GM21528 (cell line): Measurements from ENCODE around the gene SPTB.
"Not testable (repeated sequence)": the region's sequence is repeated elsewhere in the genome, so short reads cannot be mapped to it uniquely, and the experiment has no call there.

Source experiments
- ATAC-seq: cut with Tn5 transposase; IDR thresholded peaks from one replicate; pipeline ENCODE4 v1.9.1; 2021; ENCODE audit warnings: mild to moderate bottlenecking, moderate library complexity; ENCODE audit not compliant: unreplicated experiment, low FRiP score

Gene SPTB

DNA sequence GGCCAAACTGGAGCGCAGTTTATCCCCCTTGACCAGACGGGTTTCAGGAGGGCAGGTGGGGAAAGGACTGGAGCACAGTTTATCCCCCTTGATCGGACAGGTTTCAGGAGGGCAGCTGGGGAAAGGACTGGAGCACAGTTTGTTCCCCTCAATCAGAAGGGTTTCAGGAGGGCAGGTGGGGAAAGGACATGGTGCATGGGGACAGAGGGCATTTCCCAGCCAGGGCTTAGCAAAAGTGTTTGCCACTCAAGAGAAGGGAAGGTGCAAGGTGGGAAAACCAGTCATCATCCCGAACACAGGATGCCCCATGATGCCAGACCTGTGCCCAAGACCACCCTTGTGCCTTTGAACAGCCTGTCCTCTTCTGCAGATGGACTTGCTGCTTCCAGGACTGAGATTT is 54.7 kb downstream of the SPTB start:
- ATAC-seq: no peak

DNA sequence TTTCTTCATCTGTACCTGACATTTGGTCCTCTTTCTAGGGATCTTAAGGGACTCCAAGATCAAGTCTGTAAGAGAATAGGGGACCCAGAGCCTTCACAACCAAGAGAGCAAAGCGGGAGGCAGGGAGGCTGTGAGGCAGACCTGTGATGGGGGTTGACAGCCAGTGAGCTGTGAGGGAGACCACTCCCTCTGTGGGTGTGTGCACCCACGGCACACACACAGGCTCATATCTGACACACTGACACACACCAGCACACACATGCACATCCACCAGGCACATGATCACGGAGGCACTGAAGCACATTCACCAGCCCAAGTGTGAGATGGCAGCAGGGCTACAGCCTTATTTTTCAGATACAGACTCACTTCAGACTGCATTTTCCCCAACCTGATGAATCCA is 55.2 kb downstream of the SPTB start:
- ATAC-seq: no peak

DNA sequence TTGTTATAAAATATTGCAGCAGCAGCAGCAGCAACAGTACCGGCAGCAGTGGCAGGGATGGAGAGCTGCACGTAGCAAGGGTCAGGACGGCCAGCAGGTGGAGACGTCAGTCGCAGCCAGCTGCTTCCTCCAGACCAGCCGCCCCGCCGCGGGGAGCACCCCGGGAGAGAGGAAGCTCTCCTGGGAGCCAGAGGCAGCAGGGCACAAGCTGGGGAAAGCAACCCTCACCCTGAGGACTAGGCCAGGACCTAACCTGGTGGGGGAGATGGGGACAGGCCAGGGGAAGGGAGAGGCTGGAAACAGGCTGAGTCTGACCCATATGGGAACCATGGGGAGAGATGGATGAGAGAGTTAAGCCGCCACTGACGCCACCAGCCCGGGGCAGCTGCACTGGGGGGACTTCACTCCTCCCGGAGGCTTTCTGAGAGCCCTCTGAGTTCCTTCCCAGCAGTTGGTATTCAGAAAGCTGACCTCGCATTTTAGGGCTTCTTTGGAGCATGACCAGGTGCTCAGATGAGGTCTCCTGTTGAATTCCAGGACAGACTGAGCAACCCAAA is 56.3 kb downstream of the SPTB start:
- ATAC-seq: no peak

GRCh38 chr14:64821651-64822050 is 58.1 kb downstream of the SPTB start:
- ATAC-seq: no peak

GRCh38 chr14:64818151-64818550 is 61.6 kb downstream of the SPTB start:
- ATAC-seq: no peak

DNA sequence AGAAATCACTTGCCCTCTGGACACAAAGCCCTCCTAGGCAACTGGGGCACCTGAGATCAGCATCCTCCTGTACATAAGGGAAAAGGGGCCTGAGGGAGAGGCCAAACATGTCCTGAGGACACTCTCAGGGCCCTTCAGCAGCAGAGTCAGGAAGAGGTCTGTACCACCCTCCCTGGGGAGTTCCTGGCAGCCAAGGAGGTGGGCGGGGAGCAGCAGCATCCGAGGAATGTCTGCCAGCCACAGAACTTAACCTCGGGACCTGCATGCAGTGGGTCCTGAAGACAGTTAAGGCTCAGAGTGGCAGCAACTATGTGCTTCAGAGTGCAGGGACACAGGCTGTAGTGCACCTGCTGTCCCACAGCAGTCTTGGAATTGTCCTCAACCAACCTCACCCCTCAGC is 62.1 kb downstream of the SPTB start:
- ATAC-seq: no peak

DNA sequence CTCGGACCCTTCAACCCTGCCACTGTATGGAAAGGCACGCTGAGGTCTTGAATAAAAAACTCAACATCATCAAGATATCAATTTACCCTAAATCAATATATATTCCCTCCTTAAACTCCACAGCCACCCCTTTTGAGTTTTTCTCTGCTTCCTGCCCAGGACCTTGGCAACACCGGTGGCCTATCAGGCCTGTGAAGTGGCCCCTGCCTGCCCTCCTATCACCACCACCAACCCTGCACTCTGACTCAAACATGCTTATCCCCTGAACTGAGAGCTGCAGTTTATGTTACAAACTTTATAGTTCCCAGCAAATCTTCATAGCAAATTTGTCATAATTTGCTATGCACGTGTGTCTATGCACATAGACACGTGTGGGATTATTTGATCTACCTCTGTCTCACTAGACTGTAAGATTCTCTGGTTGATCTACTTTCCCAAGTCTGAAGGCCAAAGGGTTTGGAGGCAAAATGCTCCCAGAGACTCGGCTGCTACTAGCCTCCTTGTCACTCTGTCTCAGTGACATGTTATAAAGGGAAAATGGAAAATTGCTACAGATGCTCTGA is 63.4 kb downstream of the SPTB start:
- no peak for ATAC-seq

DNA sequence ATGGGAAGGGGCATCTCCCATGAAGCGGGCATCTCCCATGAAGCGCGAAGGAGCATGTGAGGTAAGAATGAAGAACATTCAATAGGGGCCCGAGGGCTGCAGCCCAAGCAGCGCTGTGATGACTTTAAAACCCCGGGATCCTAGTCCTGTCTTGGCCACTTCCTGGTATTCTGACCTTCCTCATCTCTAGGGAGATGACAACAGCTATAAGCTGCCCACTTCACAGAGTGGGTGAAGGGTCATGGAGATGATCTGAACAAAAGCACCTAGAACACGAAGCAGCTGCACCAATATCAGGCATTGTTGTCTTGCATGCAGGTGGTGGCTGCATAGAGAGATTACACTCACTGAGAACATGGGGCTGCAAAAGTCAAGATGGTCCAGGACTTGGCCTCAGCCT is 64.5 kb downstream of the SPTB start:
- ATAC-seq: no peak

GRCh38 chr14:64812412-64812811 is 67.3 kb downstream of the SPTB start:
- no peak for ATAC-seq

DNA sequence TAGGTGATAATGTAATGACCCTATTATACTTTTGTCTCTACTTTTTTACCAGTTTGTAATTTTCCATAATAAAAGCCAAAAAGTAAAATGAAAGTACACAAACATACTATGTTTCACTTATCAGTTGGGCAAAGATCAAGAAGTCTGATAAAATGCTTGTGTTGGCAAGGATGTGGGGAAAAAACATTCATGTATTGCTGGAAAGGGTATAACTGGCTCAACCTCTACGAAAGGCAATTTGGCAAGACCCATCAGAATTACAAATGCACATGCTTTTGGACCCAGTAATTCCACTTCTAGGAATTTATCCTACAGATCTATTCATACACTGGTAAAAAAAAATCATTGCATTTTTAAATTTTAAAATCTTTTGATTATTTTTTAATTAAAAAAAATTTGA is 68.0 kb downstream of the SPTB start:
- no peak for ATAC-seq

DNA sequence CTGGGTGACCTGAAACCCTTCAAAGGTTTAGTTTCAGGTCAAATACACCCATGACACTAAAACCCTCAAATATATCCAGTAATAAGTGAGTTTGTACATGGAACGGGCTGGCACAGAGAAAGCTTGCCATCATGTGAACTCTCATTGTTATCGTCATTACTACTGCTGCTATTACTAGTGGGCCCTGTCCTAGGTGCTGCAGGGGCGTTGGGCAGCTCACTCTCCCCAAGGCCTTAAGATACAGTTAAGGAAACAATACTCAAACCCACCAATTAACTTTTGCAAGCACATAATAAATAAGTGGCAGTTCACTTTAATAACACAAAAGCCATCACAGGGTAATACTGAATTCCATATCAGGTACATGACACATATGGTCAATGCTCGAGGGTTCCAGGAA is 71.3 kb downstream of the SPTB start:
- no peak for ATAC-seq

- ATAC-seq: no peak
These were observed 72.2 kb downstream of the SPTB start for GRCh38 chr14:64807551-64807950.

DNA sequence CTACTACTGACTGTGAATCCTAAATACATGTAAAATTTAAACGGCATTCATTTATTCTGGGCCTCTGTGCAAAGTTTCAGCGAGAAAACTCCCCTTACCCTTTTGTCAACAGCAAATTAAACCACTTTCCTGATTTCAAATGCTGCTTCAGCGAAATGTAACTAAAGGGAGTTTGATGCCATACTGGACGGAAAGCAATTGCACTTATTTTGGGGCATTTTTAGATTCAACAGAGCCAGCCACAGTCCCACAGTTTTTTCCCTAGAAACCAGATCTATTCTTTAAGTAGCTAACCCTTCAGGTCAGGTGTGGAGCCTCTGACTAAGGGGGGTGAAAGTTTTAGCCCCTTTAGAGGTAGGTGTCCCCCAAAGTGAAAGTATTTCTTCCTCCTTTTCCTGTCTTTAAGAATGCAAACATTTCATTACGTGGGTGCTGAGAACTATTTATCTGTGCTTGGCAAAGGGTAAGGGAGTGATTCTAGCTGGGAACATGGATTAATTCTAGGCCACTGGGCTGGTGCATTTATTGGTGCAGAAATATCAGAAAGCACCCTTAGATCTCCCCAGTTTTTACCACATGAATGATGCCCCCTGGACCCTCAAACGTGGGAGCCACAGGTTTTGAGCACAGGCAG is 72.7 kb downstream of the SPTB start:
- ATAC-seq: no peak

DNA sequence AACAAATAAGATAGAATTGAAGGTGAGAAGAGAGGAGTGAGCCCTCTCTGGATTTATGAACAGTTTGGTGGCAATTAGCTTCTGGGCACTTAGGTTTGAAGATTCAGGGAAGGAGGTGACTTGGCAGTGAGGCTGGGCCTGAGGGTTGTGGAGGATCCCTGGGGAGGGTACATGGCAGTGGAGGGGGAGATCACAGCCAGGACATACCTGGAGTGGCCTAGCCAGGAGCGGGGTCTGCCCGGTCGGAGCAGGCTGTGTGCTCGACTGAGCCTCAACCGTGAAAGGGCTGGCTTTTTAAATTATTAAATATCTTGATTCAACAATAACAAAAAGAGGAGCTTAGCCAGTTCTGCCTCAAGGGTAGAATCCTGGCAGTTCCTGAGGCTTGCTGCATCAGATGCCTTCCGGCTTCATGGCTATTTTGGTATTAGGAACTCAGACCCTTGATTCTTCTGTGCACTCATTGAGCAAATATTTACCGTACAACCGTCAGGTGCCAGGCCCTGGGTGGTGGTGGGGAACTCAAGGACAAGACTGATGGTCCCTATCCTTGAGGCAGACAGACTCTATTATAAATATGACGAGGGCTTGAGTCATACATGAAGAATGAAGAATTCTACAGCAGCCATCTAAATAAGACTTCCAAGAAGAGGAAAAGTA is 73.4 kb downstream of the SPTB start:
- no peak for ATAC-seq

GRCh38 chr14:64805646-64806045 is 74.1 kb downstream of the SPTB start:
- ATAC-seq: not testable (repeated sequence)

GRCh38 chr14:64804754-64805260 is 74.9 kb downstream of the SPTB start:
- ATAC-seq: no peak

DNA sequence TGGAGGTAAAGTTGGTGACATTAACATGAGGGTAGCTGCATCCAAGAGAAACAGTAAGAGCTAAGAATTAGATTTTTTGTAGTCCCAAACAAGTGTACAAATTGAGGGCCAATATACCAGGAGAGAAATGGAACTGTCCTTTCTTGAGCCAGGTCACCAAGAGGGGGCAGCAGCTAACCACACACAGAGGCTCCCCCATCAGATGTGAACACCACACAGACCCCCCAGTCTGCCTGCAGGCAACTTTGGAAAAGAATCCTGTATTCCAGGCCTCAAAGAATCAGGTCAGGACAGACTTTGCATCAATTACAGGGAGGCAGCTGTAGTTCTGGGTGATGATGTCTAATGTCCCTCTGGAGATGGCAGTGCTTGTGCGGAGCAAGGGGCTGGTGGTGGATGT is 77.9 kb downstream of the SPTB start:
- no peak for ATAC-seq

- ATAC-seq: no peak
These were observed 78.7 kb downstream of the SPTB start for GRCh38 chr14:64801046-64801445.

DNA sequence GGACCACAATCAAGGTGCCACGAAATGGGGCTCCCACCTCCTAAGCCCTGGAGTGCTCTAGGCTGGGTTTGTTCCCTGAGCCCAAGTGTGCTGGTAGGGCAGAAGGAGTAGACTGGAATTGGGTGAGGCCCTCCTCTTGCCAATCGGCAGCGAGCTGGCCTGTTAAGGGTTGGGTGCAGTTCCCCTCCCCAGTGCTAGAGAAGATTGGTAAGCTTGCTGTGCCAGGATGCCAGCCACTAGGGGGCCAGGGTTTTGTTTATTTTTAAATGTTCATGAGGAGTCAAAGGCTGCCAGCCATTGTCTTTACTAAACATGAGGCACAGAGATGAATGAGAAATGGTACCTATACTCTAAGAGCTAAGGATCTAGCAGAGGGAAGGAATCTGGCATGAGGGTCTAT is 79.7 kb downstream of the SPTB start:
- no peak for ATAC-seq

- no peak for ATAC-seq
These were observed 80.2 kb downstream of the SPTB start for GRCh38 chr14:64799555-64799954.

DNA sequence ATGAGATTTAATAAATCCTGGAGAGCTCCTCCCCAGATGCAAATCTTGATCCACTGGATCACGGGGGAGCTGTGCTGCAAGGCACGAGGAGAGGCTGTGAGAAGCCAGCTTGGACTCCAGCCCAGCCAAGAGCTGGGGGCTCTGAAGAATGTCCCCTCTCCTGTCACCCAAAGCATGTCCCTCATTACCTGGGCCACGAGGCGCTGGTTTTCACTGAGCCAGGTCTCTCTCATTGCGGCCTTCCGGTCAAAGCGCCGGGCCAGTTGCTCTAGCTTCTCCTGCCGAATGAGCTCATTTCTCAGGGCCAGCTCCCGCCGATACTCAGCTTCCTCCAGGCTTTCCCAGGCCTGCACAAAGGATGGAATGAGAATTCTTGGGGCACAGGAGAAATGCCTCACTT is 83.3 kb downstream of the SPTB start:
- ATAC-seq: no peak

DNA sequence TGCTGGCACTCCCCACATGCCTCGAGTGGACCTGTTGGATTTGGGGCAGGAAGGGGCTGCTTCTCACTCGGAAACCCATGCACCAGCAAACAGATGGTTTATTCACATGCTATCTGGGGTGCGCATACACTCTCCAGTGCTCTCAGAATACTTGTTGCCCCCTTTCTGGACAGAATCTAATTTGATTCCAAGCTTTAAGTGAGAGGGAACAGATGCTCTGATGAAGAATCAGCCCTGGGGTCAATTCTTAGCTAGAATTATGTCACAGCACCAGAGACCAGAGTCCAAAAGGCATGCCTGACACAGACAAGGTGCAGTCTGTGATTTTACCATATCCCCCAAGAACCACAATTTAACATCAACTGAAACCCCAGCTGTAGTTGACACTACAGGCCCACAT is 83.8 kb downstream of the SPTB start:
- no peak for ATAC-seq
